Fibroblast of lung (primary cell): ENCODE measurements around the gene TBC1D22A.

Source experiments
- EZH2 ChIP-seq: IDR thresholded peaks from 2 replicates; pipeline ENCODE4 v1.5.1; 2012; ENCODE audit warnings: low read length, control low read depth, mild to moderate bottlenecking; ENCODE audit errors: missing control alignments
- TF ChIP-seq, protein P1 (sequence below), 2 donors: IDR thresholded peaks in 1 of 2; conservative IDR thresholded peaks in 1 of 2; 1 replicate in 1 of 2; 2 replicates in 1 of 2; pipeline ENCODE4 v1.5.1; 2011 to 2012; ENCODE audit warnings: low read length in 2 of 2, control low read depth in 1 of 2, inconsistent platforms in 1 of 2, low read depth in 1 of 2, mild to moderate bottlenecking in 1 of 2

DNA sequence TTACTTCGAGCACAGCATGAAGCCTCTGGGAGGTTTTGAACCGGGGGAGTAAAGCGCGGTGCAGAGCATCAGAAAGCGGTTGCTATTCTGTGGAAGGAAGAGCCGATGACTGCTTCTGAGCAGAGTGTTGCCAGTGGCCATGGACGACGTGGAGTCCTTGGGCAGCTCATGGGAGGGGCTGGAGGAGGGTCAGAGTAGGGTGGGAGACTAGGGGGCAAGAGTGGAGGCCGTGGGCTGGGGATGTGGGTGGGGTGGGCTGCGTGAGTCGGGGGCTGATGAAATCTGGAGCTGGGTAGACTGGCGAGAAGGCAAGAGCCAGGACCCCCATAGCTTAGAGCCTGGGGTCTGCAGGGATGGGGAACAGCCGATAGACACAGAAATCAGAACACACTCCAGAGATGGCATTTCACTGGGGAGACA lies 40.2 kb downstream of the TBC1D22A start:
- TF ChIP-seq, protein P1, sequence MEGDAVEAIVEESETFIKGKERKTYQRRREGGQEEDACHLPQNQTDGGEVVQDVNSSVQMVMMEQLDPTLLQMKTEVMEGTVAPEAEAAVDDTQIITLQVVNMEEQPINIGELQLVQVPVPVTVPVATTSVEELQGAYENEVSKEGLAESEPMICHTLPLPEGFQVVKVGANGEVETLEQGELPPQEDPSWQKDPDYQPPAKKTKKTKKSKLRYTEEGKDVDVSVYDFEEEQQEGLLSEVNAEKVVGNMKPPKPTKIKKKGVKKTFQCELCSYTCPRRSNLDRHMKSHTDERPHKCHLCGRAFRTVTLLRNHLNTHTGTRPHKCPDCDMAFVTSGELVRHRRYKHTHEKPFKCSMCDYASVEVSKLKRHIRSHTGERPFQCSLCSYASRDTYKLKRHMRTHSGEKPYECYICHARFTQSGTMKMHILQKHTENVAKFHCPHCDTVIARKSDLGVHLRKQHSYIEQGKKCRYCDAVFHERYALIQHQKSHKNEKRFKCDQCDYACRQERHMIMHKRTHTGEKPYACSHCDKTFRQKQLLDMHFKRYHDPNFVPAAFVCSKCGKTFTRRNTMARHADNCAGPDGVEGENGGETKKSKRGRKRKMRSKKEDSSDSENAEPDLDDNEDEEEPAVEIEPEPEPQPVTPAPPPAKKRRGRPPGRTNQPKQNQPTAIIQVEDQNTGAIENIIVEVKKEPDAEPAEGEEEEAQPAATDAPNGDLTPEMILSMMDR (conservative IDR thresholded peaks at IDR 0.05 in 1 of 2, IDR thresholded peaks at IDR 0.05 in 1 of 2; ENCODE audit: low read depth in 1 of 2, low read length in 2 of 2) = no peak
- TF ChIP-seq EZH2 = no peak
